Measurements from ENCODE around the gene HIKESHI.

The HIKESHI gene

DNA sequence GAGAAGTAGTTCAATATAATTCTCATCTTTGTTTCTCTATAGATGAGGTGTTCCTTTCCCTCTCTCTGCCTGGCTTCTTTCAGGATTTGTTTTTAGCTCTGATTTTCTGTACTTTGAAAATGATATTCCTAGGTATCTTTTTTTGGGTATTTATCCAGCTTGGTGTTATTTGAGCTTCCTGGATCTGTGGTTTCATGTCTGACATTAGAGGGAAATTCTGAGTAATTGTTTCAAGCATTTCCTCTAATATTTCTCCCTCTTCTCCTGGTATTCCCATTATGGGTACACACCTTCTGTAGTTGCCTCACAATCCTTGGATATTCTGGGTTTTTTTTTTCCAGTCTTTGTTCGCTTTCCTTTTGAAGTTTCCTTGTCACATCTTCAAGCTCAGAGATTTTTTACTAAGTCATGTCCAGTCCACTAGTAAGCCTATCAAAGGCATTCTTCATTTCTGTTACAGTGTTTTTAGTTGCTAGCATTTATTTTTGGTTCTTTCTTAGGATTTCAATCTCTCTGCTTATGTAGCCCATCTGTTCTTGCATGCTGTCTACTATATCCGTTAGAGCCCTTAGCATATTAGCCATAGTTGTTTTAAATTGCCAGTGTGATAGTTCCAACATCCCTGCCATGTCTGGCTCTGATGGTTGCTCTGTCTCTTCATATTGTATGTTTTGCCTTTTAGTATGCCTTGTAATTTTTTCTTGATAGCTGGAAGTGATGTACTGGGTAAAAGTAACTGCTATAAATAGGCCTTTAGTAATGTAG, 78.4 kb downstream of the HIKESHI start:
- FAIRE-seq, result no peak

DNA sequence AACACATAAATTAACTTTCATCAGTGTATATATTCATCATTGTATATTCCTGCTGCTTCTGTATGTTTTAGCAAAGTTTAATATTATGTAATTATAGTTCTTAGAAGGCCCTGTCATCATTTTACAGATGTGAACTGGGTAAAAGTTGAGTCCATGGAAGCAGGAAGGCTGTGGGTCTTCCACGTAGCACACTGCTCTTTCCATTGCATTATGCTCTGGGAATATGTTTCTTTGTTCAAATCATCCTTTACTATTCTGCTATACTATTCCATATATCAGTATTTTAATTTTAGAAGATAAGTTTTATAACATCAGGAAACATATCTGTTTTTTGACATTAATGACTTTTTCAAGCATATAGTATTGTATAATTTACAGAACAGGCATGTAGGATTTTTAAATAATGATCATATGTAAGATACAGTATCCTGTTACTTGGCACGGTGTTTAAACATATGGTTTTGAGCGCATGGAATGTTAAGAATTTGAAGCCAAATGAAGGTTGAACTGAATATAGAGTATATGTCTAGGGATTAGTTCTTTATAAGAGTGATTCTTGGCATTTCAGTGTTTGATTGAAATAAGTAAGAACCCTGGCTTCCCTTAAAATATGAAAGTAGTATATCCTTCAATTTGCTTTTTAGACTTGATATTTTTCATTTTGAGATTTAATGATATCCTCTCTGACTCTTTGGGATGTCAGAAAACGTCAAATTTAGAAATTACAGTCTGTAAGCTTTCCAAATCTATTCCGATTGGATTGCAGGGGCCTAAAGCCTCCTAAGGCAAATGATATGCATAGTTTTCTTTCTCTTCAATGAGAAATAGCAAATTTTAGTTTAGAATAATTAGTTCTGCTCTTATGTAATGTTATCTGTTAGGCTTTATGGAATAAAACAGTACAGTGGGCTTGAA, 81.3 kb downstream of the HIKESHI start:
- FAIRE-seq, result no peak

DNA sequence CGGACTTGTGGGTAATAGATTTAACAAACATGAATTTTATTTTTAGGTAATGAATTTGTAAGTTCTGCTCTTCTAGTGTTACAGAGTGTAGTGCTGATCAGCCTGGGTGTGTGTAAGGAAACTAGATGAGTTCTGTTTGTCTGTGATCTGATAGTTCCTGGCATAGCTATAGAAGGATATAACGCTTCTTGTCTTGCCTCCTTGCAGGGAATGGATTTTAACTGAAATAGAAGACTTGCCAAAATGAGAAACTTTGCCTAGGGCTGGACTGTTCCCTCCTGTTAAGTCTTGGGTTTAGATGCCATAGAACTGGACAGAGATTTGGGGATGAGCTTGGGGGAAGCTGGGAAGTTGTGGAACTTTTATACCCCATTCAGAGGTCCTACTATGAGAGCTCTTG, 84.2 kb downstream of the HIKESHI start:
- FAIRE-seq, result no peak

DNA sequence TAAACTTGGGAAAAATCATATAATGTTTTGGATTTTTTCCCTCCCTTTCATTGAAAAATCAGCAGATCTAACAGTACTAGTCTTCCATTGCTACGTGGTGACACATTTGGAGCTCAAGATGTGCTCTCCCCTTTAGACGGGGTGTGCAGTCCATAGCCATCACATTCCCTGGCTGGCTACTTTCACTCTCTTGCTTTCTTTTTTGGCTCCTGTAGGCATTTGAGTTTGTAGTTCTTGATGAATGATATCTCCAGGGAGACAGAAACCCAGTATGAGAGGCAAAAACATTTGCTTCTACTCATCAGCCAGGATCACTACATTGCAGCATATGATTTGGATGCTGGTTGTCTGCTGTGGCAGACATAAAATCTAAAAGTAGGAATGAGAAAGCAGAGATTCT, 84.7 kb downstream of the HIKESHI start:
- no peak for FAIRE-seq

DNA sequence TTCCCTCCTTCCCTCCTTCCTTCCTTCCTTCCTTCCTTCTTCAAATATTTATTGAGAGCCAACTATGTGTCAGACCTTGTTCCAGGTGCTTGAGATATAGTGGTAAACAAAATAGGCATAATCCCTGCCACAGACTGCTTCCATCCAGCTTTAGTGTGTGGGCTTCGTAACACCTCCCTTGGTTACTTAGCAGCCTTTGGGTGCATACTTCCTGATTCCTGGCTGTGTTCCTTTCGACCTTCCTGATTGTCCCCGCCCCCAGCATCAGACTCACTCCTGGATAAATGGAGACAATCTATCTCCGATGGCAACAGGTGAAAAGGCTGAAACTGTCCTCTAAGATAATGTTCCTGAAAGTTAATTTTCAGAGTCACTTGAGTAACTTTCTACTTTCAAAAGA, 86.2 kb downstream of the HIKESHI start:
- FAIRE-seq, result no peak

DNA sequence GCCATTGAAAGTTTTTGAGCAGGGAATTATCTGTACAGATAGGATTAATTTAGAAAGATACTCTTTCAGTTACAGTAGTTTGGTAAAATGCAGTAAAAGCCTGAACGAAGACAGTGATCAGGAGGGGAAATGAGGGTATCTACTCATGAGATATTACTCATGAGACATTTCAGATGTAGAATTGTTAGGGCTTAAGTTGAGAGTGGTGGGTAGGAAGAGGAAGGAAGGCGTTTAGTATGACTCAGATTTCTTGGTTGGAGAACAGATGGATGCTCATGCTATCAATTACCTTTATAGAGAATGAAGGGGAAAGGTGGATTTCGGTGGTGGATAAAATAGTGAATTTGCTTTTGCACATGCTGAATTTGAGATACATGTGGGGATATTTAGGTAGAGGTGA, 88.4 kb downstream of the HIKESHI start:
- no peak for FAIRE-seq

DNA sequence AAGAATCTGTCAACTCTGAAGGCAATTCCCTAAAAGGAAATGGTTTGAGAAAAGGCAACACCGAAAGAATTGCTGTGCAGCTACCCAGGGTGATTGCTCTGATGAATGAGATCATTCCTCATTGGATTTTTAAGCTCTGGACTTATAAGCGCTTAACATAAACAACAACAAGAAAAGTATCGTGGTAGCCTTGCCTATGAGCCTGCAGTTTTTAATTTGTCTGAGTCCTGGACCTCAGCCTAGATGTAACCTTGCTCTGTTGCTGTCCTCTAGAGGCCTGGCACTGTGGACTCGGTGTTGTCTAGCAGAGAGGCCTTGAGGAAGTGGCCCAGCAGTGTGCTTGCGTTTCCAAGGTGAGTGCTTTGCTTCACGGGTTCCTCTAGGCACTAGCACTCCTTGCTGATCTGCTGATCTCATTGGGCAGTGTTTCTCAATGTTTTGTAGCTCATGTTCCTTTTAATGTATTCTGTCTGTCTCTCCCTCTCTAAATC, 93.1 kb downstream of the HIKESHI start:
- FAIRE-seq, result no peak
